Body of pancreas (tissue), 4 donors: Measurements from ENCODE around the gene APOC4. TPM values are rescaled to one million over a fixed set of nuclear protein-coding genes. Genes with fewer than 3 reads are reported as not detected.

Source experiments
- ATAC-seq: fragments of 150-250 bp; one replicate; pipeline ENCODE4 v1.9.1; 2016
- DNase-seq, 4 donors: peaks; one replicate each; pipeline ENCODE4 v3.0.0-alpha.2; 2019
- H3K27ac ChIP-seq, 4 donors: fragments of 200-600 bp; sonication (generic); 1 replicate in 3 of 4; 2 replicates in 1 of 4; pipeline versions ENCODE4 v1.5.1 to v1.6.1; 2016 to 2019; ENCODE audit warnings: mild to moderate bottlenecking in 1 of 4, mixed read lengths in 1 of 4, moderate library complexity in 1 of 4
- H3K27me3 ChIP-seq, 2 donors: fragments of 200-600 bp; sonication (generic); one replicate each; pipeline ENCODE4 v1.6.0; 2016; ENCODE audit warnings: mild to moderate bottlenecking in 1 of 2
- H3K36me3 ChIP-seq, 2 donors: fragments of 200-600 bp; sonication (generic); replicated peaks in 1 of 2; 2 replicates each; pipeline ENCODE4 v1.5.1; 2016; ENCODE audit warnings: low read depth in 2 of 2; ENCODE audit not compliant: insufficient read depth in 1 of 2
- H3K4me1 ChIP-seq: fragments of 200-600 bp; sonication (generic); one replicate; pipeline ENCODE4 v1.6.0; 2016
- H3K4me3 ChIP-seq, 2 donors: fragments of 200-600 bp; sonication (generic); 1 replicate in 1 of 2; 2 replicates in 1 of 2; pipeline ENCODE4 v1.5.1; 2016 to 2019
- H3K9me3 ChIP-seq, 3 donors: fragments of 200-600 bp; sonication (generic); 1 replicate in 2 of 3; 2 replicates in 1 of 3; pipeline ENCODE4 v1.5.1; 2016
- CTCF ChIP-seq, 7 experiments: fragments of 450-650 bp in 4 of 7; fragments of 200-600 bp in 3 of 7; sonication (generic) in 3 of 7; IDR thresholded peaks; one replicate each; pipeline ENCODE4 v1.5.1; 2016 to 2019; ENCODE audit warnings: antibody characterized with exemption in 7 of 7
- POLR2A ChIP-seq, 3 donors: fragments of 450-650 bp; IDR thresholded peaks; one replicate each; pipeline ENCODE4 v1.6.1; 2016; ENCODE audit warnings: antibody characterized with exemption in 3 of 3, mild to moderate bottlenecking in 2 of 3
- WGBS, 2 donors: methylation state at CpG; one replicate each; pipeline ENCODE4 v1.1.5; 2017; 5-methylcytosine and 5-hydroxymethylcytosine counted together
- intact Hi-C: fragments of 100-400 bp; cut with DNase I; formaldehyde crosslinking; loops from one replicate; pipeline ENCODE4 v1.15.1; 2023
- total RNA-seq, 2 donors: library from RNA; depleted of rRNA; stranded (reverse); fragments of >200 nt; gene quantifications; one replicate each; pipeline ENCODE4 v1.1.0, GENCODE V29; 2016

The APOC4 gene
- total RNA-seq, 2 donors from 2014 or later, result not detected

GRCh38 chr19:44985445-44985844 lies 43.4 kb downstream of the APOC4 start:
- ATAC-seq (no peak), DNase-seq (no peak)
- no peaks in the 10 kb centered on the region for H3K27me3 ChIP-seq
- H3K4me1 ChIP-seq, result no peaks in the 10 kb centered on the region
- no peak overlapping the region for H3K4me3 ChIP-seq
- no peaks in the 10 kb centered on the region for H3K9me3 ChIP-seq
- H3K27ac ChIP-seq, result no peak overlapping the region
- 83% methylated on average over 4 of the region's 4 CpGs; no CpG with 5 or more reads in 1 of the 2 donors for WGBS, 2 donors
- peaks cover 0 to 11% of the 10 kb centered on the region in 2 donors for H3K36me3 ChIP-seq
- TF ChIP-seq CTCF (IDR thresholded peaks at IDR 0.05) (no peak), POLR2A (IDR thresholded peaks at IDR 0.05) (no peak)
- intact Hi-C loops, result no loop called here

GRCh38 chr19:44986389-44986788 lies 44.4 kb downstream of the APOC4 start:
- 84 to 93% methylated on average over 3 to 7 of the region's 7 CpGs for WGBS, 2 donors
- ATAC-seq, result no peak
- H3K36me3 ChIP-seq, result peaks cover 0 to 11% of the 10 kb centered on the region in 2 donors
- H3K9me3 ChIP-seq, result no peaks in the 10 kb centered on the region
- no peaks in the 10 kb centered on the region for H3K27me3 ChIP-seq
- no peak overlapping the region for H3K4me3 ChIP-seq
- intact Hi-C loops, result no loop called here
- no peak overlapping the region for H3K27ac ChIP-seq
- DNase-seq, result no peak
- TF ChIP-seq CTCF (IDR thresholded peaks at IDR 0.05), result no peak
- no peak for TF ChIP-seq POLR2A (IDR thresholded peaks at IDR 0.05)
- H3K4me1 ChIP-seq, result no peaks in the 10 kb centered on the region

- WGBS, 2 donors, result 83 to 89% methylated on average over 14 to 20 of the region's 20 CpGs
- TF ChIP-seq CTCF (IDR thresholded peaks at IDR 0.05) (no peak), POLR2A (IDR thresholded peaks at IDR 0.05) (no peak)
- H3K4me1 ChIP-seq, result no peaks in the 10 kb centered on the region
- no peak for ATAC-seq
- DNase-seq, result no peak
- H3K36me3 ChIP-seq, result peaks cover 0 to 11% of the 10 kb centered on the region in 2 donors
- intact Hi-C loops, result no loop called here
- no peaks in the 10 kb centered on the region for H3K27me3 ChIP-seq
- no peak overlapping the region for H3K4me3 ChIP-seq
- H3K9me3 ChIP-seq, result no peaks in the 10 kb centered on the region
- no peak overlapping the region for H3K27ac ChIP-seq
Measured at GRCh38 chr19:44987148-44987675, 45.2 kb downstream of the APOC4 start.

- TF ChIP-seq POLR2A (IDR thresholded peaks at IDR 0.05) (no peak), CTCF (IDR thresholded peaks at IDR 0.05) (no peak)
- intact Hi-C loops, result no loop called here
- Histone ChIP-seq H3K27me3 (no peaks in the 10 kb centered on the region), H3K36me3 (peaks cover 0 to 11% of the 10 kb centered on the region in 2 donors), H3K9me3 (no peaks in the 10 kb centered on the region), H3K4me1 (no peaks in the 10 kb centered on the region), H3K4me3 (no peak overlapping the region), H3K27ac (no peak overlapping the region)
- no peak for DNase-seq
- WGBS, 2 donors, result 85% methylated on average over 9 of the region's 9 CpGs; no CpG with 5 or more reads in 1 of the 2 donors
- ATAC-seq, result no peak
Measured at GRCh38 chr19:44988273-44988672, 46.2 kb downstream of the APOC4 start.

GRCh38 chr19:44988896-44989556 lies 47.0 kb downstream of the APOC4 start:
- Histone ChIP-seq H3K9me3 (no peaks in the 10 kb centered on the region), H3K4me1 (no peaks in the 10 kb centered on the region), H3K27ac (no peak overlapping the region), H3K4me3 (no peak overlapping the region), H3K27me3 (no peaks in the 10 kb centered on the region), H3K36me3 (peaks cover 0 to 11% of the 10 kb centered on the region in 2 donors)
- ATAC-seq, result peak; percentile 64
- TF ChIP-seq POLR2A (IDR thresholded peaks at IDR 0.05), result no peak
- TF ChIP-seq CTCF (IDR thresholded peaks at IDR 0.05), result peak; percentile 12 to 52 (median 47)
- WGBS, 2 donors, result 76% methylated on average over 10 to 15 of the region's 15 CpGs
- intact Hi-C loops, result no loop called here
- DNase-seq, result peak; percentile 66 to 73 (median 68)
